Hematopoietic multipotent progenitor cell (in vitro differentiated cells): ENCODE results near the gene HDC. TPM values are rescaled to one million over a fixed set of nuclear protein-coding genes. Genes with fewer than 3 reads are reported as not detected.

Experiments used
- DNase-seq, 3 donors: peaks; one replicate each; pipeline ENCODE4 v3.0.0-alpha.2; 2011 to 2015; ENCODE audit warnings: low read depth in 2 of 3, low spot score in 2 of 3
- total RNA-seq: library from RNA; depleted of rRNA; stranded (reverse); fragments of >200 nt; gene quantifications from one replicate; pipeline ENCODE4 v1.2.3, GENCODE V29; 2012

The HDC gene
- total RNA-seq, 1 donor, result 66.8 TPM

- DNase-seq, result no peak
Measured at GRCh38 chr15:50257332-50257731, 8.2 kb downstream of the HDC start.

- DNase-seq, result no peak
Measured at GRCh38 chr15:50256188-50257041, 9.1 kb downstream of the HDC start.

- no peak for DNase-seq
Measured at GRCh38 chr15:50252556-50252955, 13.0 kb downstream of the HDC start.

GRCh38 chr15:50251638-50252182 lies 13.8 kb downstream of the HDC start:
- no peak for DNase-seq

- no peak for DNase-seq
Measured at GRCh38 chr15:50250760-50251394, 14.6 kb downstream of the HDC start.

- no peak for DNase-seq
Measured at GRCh38 chr15:50249704-50250103, 15.8 kb downstream of the HDC start.

- no peak for DNase-seq
Measured at GRCh38 chr15:50248994-50249582, 16.4 kb downstream of the HDC start.

- peak in 2 of 3 donors; percentile 46 to 73 for DNase-seq
Measured at GRCh38 chr15:50247819-50248655, 17.5 kb downstream of the HDC start.

- no peak for DNase-seq
Measured at GRCh38 chr15:50246631-50247030, 18.9 kb downstream of the HDC start.

- no peak for DNase-seq
Measured at GRCh38 chr15:50244959-50245624, 20.4 kb downstream of the HDC start.

- DNase-seq, result no peak
Measured at GRCh38 chr15:50244153-50244552, 21.4 kb downstream of the HDC start.

GRCh38 chr15:50241684-50242450 lies 23.7 kb downstream of the HDC start:
- DNase-seq, result peak in 1 of 3 donors; percentile 28

GRCh38 chr15:50238255-50238654 lies 27.3 kb downstream of the HDC start:
- DNase-seq, result no peak

- no peak for DNase-seq
Measured at GRCh38 chr15:50236433-50236832, 29.1 kb downstream of the HDC start.

- DNase-seq, result no peak
Measured at GRCh38 chr15:50235794-50236193, 29.7 kb downstream of the HDC start.

- DNase-seq, result no peak
Measured at GRCh38 chr15:50234764-50235163, 30.8 kb downstream of the HDC start.

GRCh38 chr15:50233192-50233736 lies 32.3 kb downstream of the HDC start:
- DNase-seq, result no peak

- DNase-seq, result no peak
Measured at GRCh38 chr15:50232791-50233190, 32.7 kb downstream of the HDC start.

- no peak for DNase-seq
Measured at GRCh38 chr15:50231761-50232160, 33.8 kb downstream of the HDC start.
